Measurements from ENCODE around the gene SEC14L2. TPM values are rescaled to one million over a fixed set of nuclear protein-coding genes. Genes with fewer than 3 reads are reported as not detected.

Gene SEC14L2
- 10 to 100 TPM; 16.6 to 45.4 (median 28.2) TPM for total RNA-seq

- H3K27me3 ChIP-seq: peaks cover 0 to 25% (median 0%) of the 10 kb centered on the region in 4 donors
- H3K27ac ChIP-seq: peak within 1 kb of the TSS; percentile 71 to 85 (median 84)
- no CpG with 5 or more reads among the region's 56 CpGs for WGBS, 2 donors
- intact Hi-C loops (cut with DNase I): no loop called here
- H3K9me3 ChIP-seq: no peaks in the 10 kb centered on the region
- TF ChIP-seq CTCF (IDR thresholded peaks at IDR 0.05): no peak
- peak in 2 of 4 donors; percentile 31 to 59 for TF ChIP-seq POLR2A (IDR thresholded peaks at IDR 0.05)
- H3K4me3 ChIP-seq: peak within 1 kb of the TSS; percentile 61 to 89 (median 72)
- DNase-seq: no peak
- peaks cover 0 to 15% (median 0%) of the 10 kb centered on the region in 3 donors for H3K36me3 ChIP-seq
- peaks cover 20 to 64% (median 24%) of the 10 kb centered on the region in 3 donors for H3K4me1 ChIP-seq
These were observed at the start of gene SEC14L2 for GRCh38 chr22:30396871-30397655. Gene SEC14L2, plus strand, starts transcription at chr22:30397018. Its CDS starts 99 bp downstream, at chr22:30397117.

GRCh38 chr22:30347255-30347892, 49.4 kb upstream of the SEC14L2 start:
- peaks cover 46 to 100% (median 69%) of the 10 kb centered on the region in 3 donors for H3K36me3 ChIP-seq
- H3K4me3 ChIP-seq: no peak overlapping the region
- no peaks in the 10 kb centered on the region for H3K27me3 ChIP-seq
- TF ChIP-seq POLR2A (IDR thresholded peaks at IDR 0.05) (no peak), CTCF (IDR thresholded peaks at IDR 0.05) (no peak)
- no peak overlapping the region for H3K27ac ChIP-seq
- intact Hi-C loops (cut with DNase I): no loop called here
- H3K4me1 ChIP-seq: peaks cover 7 to 31% (median 8%) of the 10 kb centered on the region in 3 donors
- no peak for DNase-seq
- no peaks in the 10 kb centered on the region for H3K9me3 ChIP-seq
- WGBS, 2 donors: 58 to 66% methylated on average over 5 of the region's 5 CpGs

GRCh38 chr22:30348404-30348803, 48.4 kb upstream of the SEC14L2 start:
- Histone ChIP-seq H3K9me3 (no peaks in the 10 kb centered on the region), H3K36me3 (peaks cover 47 to 98% (median 65%) of the 10 kb centered on the region in 3 donors), H3K4me1 (peaks cover 7 to 31% (median 8%) of the 10 kb centered on the region in 3 donors), H3K27me3 (no peaks in the 10 kb centered on the region), H3K4me3 (no peak overlapping the region), H3K27ac (no peak overlapping the region)
- intact Hi-C loops (cut with DNase I): no loop called here
- TF ChIP-seq CTCF (IDR thresholded peaks at IDR 0.05): no peak
- TF ChIP-seq POLR2A (IDR thresholded peaks at IDR 0.05): no peak
- no peak for DNase-seq
- WGBS, 2 donors: 72 to 74% methylated on average over 4 of the region's 4 CpGs

- Histone ChIP-seq H3K36me3 (peaks cover 44 to 98% (median 61%) of the 10 kb centered on the region in 3 donors), H3K27ac (no peak overlapping the region), H3K4me3 (no peak overlapping the region), H3K27me3 (no peaks in the 10 kb centered on the region), H3K9me3 (no peaks in the 10 kb centered on the region), H3K4me1 (peaks cover 7 to 34% (median 8%) of the 10 kb centered on the region in 3 donors)
- no peak for TF ChIP-seq CTCF (IDR thresholded peaks at IDR 0.05)
- TF ChIP-seq POLR2A (IDR thresholded peaks at IDR 0.05): no peak
- no peak for DNase-seq
- WGBS, 2 donors: 53 to 76% methylated on average over 4 of the region's 4 CpGs
- intact Hi-C loops (cut with DNase I): no loop called here
These were observed 48.0 kb upstream of the SEC14L2 start for GRCh38 chr22:30348809-30349208.

GRCh38 chr22:30351226-30351625, 45.6 kb upstream of the SEC14L2 start:
- WGBS, 2 donors: 86 to 88% methylated on average over 3 of the region's 3 CpGs
- DNase-seq: no peak
- intact Hi-C loops (cut with DNase I): no loop called here
- Histone ChIP-seq H3K9me3 (no peaks in the 10 kb centered on the region), H3K4me3 (no peak overlapping the region), H3K27ac (no peak overlapping the region), H3K4me1 (peaks cover 22 to 58% (median 31%) of the 10 kb centered on the region in 3 donors), H3K27me3 (no peaks in the 10 kb centered on the region), H3K36me3 (peaks cover 20 to 75% (median 36%) of the 10 kb centered on the region in 3 donors)
- TF ChIP-seq CTCF (IDR thresholded peaks at IDR 0.05) (no peak), POLR2A (IDR thresholded peaks at IDR 0.05) (no peak)

Data from esophagus squamous epithelium (tissue), 5 donors.